ENCODE results near the gene ZFAND2A.

ZFAND2A gene

GRCh38 chr7:1140476-1141104, 19.4 kb downstream of the ZFAND2A start:
- DNase-seq (ENCODE audit: low read depth in 2 of 2), result no peak
- TF ChIP-seq, protein P1, sequence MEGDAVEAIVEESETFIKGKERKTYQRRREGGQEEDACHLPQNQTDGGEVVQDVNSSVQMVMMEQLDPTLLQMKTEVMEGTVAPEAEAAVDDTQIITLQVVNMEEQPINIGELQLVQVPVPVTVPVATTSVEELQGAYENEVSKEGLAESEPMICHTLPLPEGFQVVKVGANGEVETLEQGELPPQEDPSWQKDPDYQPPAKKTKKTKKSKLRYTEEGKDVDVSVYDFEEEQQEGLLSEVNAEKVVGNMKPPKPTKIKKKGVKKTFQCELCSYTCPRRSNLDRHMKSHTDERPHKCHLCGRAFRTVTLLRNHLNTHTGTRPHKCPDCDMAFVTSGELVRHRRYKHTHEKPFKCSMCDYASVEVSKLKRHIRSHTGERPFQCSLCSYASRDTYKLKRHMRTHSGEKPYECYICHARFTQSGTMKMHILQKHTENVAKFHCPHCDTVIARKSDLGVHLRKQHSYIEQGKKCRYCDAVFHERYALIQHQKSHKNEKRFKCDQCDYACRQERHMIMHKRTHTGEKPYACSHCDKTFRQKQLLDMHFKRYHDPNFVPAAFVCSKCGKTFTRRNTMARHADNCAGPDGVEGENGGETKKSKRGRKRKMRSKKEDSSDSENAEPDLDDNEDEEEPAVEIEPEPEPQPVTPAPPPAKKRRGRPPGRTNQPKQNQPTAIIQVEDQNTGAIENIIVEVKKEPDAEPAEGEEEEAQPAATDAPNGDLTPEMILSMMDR (IDR thresholded peaks at IDR 0.05; ENCODE audit: low read depth, low read length), result no peak
- no peak overlapping the region for H3K4me3 ChIP-seq (replicated peaks in 1 of 2; ENCODE audit: low read depth in 2 of 2, low read length in 2 of 2)

GRCh38 chr7:1137517-1138167, 22.4 kb downstream of the ZFAND2A start:
- peak in 1 of 2 donors; percentile 9 for DNase-seq (ENCODE audit: low read depth in 2 of 2)
- peak overlapping the region; percentile 74 to 83 for H3K4me3 ChIP-seq (replicated peaks in 1 of 2; ENCODE audit: low read depth in 2 of 2, low read length in 2 of 2)
- TF ChIP-seq, protein P1 (IDR thresholded peaks at IDR 0.05; ENCODE audit: low read depth, low read length), result no peak

- DNase-seq (ENCODE audit: low read depth in 2 of 2), result no peak
- peak overlapping the region; percentile 74 to 83 for H3K4me3 ChIP-seq (replicated peaks in 1 of 2; ENCODE audit: low read depth in 2 of 2, low read length in 2 of 2)
- TF ChIP-seq, protein P1 (IDR thresholded peaks at IDR 0.05; ENCODE audit: low read depth, low read length), result no peak
Measured at GRCh38 chr7:1136841-1137516, 23.0 kb downstream of the ZFAND2A start.

GRCh38 chr7:1134951-1135350, 25.0 kb downstream of the ZFAND2A start:
- H3K4me3 ChIP-seq (replicated peaks in 1 of 2; ENCODE audit: low read depth in 2 of 2, low read length in 2 of 2), result no peak overlapping the region
- TF ChIP-seq, protein P1 (IDR thresholded peaks at IDR 0.05; ENCODE audit: low read depth, low read length), result no peak
- no peak for DNase-seq (ENCODE audit: low read depth in 2 of 2)

- TF ChIP-seq, protein P1 (IDR thresholded peaks at IDR 0.05; ENCODE audit: low read depth, low read length), result no peak
- DNase-seq (ENCODE audit: low read depth in 2 of 2), result no peak
- no peak overlapping the region for H3K4me3 ChIP-seq (replicated peaks in 1 of 2; ENCODE audit: low read depth in 2 of 2, low read length in 2 of 2)
Measured at GRCh38 chr7:1131471-1132265, 28.3 kb downstream of the ZFAND2A start.

All from cardiac fibroblast (primary cell).